ENCODE results near the gene UNC5A.

DNA sequence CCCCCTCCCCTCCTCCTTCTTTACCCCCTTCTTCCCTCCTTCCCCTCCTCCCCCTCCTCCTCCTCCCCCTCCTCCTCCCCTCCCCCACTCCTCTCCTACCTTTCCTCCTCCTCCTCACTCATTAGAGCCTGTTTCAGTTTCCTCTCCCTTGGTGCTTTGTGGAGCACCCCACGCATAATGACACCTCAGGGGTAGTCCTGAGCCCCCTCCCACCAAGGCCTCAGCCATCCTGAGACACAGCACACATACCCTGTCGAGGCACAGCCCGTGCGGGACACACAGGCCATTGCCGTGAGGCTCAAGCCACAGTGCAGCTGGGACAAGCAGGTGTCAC, 53.4 kb downstream of the UNC5A start:
- TF ChIP-seq, protein P1, sequence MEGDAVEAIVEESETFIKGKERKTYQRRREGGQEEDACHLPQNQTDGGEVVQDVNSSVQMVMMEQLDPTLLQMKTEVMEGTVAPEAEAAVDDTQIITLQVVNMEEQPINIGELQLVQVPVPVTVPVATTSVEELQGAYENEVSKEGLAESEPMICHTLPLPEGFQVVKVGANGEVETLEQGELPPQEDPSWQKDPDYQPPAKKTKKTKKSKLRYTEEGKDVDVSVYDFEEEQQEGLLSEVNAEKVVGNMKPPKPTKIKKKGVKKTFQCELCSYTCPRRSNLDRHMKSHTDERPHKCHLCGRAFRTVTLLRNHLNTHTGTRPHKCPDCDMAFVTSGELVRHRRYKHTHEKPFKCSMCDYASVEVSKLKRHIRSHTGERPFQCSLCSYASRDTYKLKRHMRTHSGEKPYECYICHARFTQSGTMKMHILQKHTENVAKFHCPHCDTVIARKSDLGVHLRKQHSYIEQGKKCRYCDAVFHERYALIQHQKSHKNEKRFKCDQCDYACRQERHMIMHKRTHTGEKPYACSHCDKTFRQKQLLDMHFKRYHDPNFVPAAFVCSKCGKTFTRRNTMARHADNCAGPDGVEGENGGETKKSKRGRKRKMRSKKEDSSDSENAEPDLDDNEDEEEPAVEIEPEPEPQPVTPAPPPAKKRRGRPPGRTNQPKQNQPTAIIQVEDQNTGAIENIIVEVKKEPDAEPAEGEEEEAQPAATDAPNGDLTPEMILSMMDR (IDR thresholded peaks at IDR 0.05; ENCODE audit: insufficient read depth, low read length), result no peak
- TF ChIP-seq POLR2AphosphoS5 (IDR thresholded peaks at IDR 0.05; ENCODE audit: low read depth) (no peak), SPI1 (IDR thresholded peaks at IDR 0.05; ENCODE audit: borderline replicate concordance, low read depth) (no peak)
- TF ChIP-seq, protein P2, sequence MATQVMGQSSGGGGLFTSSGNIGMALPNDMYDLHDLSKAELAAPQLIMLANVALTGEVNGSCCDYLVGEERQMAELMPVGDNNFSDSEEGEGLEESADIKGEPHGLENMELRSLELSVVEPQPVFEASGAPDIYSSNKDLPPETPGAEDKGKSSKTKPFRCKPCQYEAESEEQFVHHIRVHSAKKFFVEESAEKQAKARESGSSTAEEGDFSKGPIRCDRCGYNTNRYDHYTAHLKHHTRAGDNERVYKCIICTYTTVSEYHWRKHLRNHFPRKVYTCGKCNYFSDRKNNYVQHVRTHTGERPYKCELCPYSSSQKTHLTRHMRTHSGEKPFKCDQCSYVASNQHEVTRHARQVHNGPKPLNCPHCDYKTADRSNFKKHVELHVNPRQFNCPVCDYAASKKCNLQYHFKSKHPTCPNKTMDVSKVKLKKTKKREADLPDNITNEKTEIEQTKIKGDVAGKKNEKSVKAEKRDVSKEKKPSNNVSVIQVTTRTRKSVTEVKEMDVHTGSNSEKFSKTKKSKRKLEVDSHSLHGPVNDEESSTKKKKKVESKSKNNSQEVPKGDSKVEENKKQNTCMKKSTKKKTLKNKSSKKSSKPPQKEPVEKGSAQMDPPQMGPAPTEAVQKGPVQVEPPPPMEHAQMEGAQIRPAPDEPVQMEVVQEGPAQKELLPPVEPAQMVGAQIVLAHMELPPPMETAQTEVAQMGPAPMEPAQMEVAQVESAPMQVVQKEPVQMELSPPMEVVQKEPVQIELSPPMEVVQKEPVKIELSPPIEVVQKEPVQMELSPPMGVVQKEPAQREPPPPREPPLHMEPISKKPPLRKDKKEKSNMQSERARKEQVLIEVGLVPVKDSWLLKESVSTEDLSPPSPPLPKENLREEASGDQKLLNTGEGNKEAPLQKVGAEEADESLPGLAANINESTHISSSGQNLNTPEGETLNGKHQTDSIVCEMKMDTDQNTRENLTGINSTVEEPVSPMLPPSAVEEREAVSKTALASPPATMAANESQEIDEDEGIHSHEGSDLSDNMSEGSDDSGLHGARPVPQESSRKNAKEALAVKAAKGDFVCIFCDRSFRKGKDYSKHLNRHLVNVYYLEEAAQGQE (IDR thresholded peaks at IDR 0.05; ENCODE audit: insufficient replicate concordance, low read depth), result no peak
